ENCODE measurements around the gene ZFC3H1.

DNA sequence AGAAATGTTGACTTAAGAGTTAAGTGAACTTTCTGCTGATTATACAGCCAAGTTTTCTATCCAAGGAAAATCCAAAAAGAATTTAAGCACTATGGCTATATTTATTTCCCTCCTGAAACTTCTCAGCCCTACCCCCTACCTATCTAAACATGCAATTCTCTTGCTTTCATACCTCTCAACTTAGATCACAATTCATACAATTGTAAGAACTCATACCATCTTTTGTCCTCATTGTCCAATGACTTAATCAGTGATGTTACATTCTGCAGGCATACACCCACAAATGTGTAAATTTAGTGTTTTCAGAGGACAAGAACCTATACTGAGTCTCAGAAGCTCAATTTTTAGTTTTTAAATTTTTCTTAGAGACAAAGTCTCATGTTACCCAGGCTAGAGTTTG, 62.1 kb downstream of the ZFC3H1 start:
- TF ChIP-seq TAF1 (IDR thresholded peaks at IDR 0.05; ENCODE audit: control insufficient read depth, extremely low read depth, insufficient read depth, low read length, severe bottlenecking) (no peak), ZKSCAN1 (IDR thresholded peaks at IDR 0.05; ENCODE audit: low read depth, low read length) (no peak), RCOR1 (IDR thresholded peaks at IDR 0.05; ENCODE audit: borderline replicate concordance in 1 of 2, low read depth in 2 of 2, low read length in 2 of 2) (no peak), ZC3H8 (IDR thresholded peaks at IDR 0.05) (no peak), ATF7 (IDR thresholded peaks at IDR 0.05) (no peak), MIER1 (IDR thresholded peaks at IDR 0.05; ENCODE audit: low read depth) (no peak), SRF (CRISPR knock-in tag; IDR thresholded peaks at IDR 0.05) (no peak), IFI16 (CRISPR knock-in tag; IDR thresholded peaks at IDR 0.05) (no peak)
- TF ChIP-seq, protein P1, sequence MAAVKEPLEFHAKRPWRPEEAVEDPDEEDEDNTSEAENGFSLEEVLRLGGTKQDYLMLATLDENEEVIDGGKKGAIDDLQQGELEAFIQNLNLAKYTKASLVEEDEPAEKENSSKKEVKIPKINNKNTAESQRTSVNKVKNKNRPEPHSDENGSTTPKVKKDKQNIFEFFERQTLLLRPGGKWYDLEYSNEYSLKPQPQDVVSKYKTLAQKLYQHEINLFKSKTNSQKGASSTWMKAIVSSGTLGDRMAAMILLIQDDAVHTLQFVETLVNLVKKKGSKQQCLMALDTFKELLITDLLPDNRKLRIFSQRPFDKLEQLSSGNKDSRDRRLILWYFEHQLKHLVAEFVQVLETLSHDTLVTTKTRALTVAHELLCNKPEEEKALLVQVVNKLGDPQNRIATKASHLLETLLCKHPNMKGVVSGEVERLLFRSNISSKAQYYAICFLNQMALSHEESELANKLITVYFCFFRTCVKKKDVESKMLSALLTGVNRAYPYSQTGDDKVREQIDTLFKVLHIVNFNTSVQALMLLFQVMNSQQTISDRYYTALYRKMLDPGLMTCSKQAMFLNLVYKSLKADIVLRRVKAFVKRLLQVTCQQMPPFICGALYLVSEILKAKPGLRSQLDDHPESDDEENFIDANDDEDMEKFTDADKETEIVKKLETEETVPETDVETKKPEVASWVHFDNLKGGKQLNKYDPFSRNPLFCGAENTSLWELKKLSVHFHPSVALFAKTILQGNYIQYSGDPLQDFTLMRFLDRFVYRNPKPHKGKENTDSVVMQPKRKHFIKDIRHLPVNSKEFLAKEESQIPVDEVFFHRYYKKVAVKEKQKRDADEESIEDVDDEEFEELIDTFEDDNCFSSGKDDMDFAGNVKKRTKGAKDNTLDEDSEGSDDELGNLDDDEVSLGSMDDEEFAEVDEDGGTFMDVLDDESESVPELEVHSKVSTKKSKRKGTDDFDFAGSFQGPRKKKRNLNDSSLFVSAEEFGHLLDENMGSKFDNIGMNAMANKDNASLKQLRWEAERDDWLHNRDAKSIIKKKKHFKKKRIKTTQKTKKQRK (IDR thresholded peaks at IDR 0.05; ENCODE audit: borderline replicate concordance, low read depth, low read length) = no peak
- TF ChIP-seq, protein P2, sequence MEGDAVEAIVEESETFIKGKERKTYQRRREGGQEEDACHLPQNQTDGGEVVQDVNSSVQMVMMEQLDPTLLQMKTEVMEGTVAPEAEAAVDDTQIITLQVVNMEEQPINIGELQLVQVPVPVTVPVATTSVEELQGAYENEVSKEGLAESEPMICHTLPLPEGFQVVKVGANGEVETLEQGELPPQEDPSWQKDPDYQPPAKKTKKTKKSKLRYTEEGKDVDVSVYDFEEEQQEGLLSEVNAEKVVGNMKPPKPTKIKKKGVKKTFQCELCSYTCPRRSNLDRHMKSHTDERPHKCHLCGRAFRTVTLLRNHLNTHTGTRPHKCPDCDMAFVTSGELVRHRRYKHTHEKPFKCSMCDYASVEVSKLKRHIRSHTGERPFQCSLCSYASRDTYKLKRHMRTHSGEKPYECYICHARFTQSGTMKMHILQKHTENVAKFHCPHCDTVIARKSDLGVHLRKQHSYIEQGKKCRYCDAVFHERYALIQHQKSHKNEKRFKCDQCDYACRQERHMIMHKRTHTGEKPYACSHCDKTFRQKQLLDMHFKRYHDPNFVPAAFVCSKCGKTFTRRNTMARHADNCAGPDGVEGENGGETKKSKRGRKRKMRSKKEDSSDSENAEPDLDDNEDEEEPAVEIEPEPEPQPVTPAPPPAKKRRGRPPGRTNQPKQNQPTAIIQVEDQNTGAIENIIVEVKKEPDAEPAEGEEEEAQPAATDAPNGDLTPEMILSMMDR (IDR thresholded peaks at IDR 0.05 in 2 of 3, conservative IDR thresholded peaks at IDR 0.05 in 1 of 3; ENCODE audit: insufficient read depth in 2 of 3, low read depth in 1 of 3, low read length in 3 of 3) = no peak
- TF ChIP-seq, protein P3, sequence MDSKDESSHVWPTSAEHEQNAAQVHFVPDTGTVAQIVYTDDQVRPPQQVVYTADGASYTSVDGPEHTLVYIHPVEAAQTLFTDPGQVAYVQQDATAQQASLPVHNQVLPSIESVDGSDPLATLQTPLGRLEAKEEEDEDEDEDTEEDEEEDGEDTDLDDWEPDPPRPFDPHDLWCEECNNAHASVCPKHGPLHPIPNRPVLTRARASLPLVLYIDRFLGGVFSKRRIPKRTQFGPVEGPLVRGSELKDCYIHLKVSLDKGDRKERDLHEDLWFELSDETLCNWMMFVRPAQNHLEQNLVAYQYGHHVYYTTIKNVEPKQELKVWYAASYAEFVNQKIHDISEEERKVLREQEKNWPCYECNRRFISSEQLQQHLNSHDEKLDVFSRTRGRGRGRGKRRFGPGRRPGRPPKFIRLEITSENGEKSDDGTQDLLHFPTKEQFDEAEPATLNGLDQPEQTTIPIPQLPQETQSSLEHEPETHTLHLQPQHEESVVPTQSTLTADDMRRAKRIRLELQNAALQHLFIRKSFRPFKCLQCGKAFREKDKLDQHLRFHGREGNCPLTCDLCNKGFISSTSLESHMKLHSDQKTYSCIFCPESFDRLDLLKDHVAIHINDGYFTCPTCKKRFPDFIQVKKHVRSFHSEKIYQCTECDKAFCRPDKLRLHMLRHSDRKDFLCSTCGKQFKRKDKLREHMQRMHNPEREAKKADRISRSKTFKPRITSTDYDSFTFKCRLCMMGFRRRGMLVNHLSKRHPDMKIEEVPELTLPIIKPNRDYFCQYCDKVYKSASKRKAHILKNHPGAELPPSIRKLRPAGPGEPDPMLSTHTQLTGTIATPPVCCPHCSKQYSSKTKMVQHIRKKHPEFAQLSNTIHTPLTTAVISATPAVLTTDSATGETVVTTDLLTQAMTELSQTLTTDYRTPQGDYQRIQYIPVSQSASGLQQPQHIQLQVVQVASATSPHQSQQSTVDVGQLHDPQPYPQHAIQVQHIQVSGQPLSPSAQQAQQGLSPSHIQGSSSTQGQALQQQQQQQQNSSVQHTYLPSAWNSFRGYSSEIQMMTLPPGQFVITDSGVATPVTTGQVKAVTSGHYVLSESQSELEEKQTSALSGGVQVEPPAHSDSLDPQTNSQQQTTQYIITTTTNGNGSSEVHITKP (IDR thresholded peaks at IDR 0.05; ENCODE audit: partially characterized antibody) = no peak
- TF ChIP-seq, protein P4, sequence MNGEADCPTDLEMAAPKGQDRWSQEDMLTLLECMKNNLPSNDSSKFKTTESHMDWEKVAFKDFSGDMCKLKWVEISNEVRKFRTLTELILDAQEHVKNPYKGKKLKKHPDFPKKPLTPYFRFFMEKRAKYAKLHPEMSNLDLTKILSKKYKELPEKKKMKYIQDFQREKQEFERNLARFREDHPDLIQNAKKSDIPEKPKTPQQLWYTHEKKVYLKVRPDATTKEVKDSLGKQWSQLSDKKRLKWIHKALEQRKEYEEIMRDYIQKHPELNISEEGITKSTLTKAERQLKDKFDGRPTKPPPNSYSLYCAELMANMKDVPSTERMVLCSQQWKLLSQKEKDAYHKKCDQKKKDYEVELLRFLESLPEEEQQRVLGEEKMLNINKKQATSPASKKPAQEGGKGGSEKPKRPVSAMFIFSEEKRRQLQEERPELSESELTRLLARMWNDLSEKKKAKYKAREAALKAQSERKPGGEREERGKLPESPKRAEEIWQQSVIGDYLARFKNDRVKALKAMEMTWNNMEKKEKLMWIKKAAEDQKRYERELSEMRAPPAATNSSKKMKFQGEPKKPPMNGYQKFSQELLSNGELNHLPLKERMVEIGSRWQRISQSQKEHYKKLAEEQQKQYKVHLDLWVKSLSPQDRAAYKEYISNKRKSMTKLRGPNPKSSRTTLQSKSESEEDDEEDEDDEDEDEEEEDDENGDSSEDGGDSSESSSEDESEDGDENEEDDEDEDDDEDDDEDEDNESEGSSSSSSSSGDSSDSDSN (IDR thresholded peaks at IDR 0.05; ENCODE audit: borderline replicate concordance in 1 of 2, low read depth in 2 of 2, low read length in 2 of 2) = no peak

Measured in K562 (cell line).